Transverse colon (tissue), 4 donors: ENCODE measurements around the gene MEFV. TPM values are rescaled to one million over a fixed set of nuclear protein-coding genes. Genes with fewer than 3 reads are reported as not detected.
"Not testable (repeated sequence)": the region's sequence is repeated elsewhere in the genome, so short reads cannot be mapped to it uniquely, and the experiment has no call there.

Experiments
- DNase-seq: peaks from one replicate; pipeline ENCODE4 v3.0.0-alpha.2; 2019
- H3K27ac ChIP-seq, 4 donors: fragments of 200-600 bp; sonication (generic); 2 replicates each; pipeline ENCODE4 v1.5.1; 2016 to 2018; ENCODE audit warnings: inconsistent platforms in 4 of 4
- H3K27me3 ChIP-seq: fragments of 200-600 bp; sonication (generic); 2 replicates; pipeline ENCODE4 v1.5.1; 2017; ENCODE audit warnings: inconsistent platforms
- H3K36me3 ChIP-seq, 4 donors: fragments of 200-600 bp; sonication (generic); 2 replicates each; pipeline ENCODE4 v1.5.1; 2017 to 2019; ENCODE audit warnings: inconsistent platforms in 4 of 4
- H3K4me1 ChIP-seq, 4 donors: fragments of 200-600 bp; sonication (generic); 2 replicates each; pipeline ENCODE4 v1.5.1; 2017 to 2020; ENCODE audit warnings: inconsistent platforms in 4 of 4
- H3K4me3 ChIP-seq, 4 donors: fragments of 200-600 bp; sonication (generic); 1 replicate in 1 of 4; 2 replicates in 3 of 4; pipeline versions ENCODE4 v1.5.1 to v1.6.1; 2017 to 2019; ENCODE audit warnings: inconsistent platforms in 4 of 4
- H3K9me3 ChIP-seq, 2 donors: fragments of 200-600 bp; sonication (generic); 2 replicates each; pipeline ENCODE4 v1.5.1; 2017 to 2019; ENCODE audit warnings: inconsistent platforms in 2 of 2
- CTCF ChIP-seq, 5 experiments: fragments of 200-600 bp in 3 of 5; fragments of 450-650 bp in 2 of 5; sonication (generic) in 3 of 5; IDR thresholded peaks; 1 replicate in 2 of 5; 2 replicates in 3 of 5; pipeline ENCODE4 v1.5.1; 2016 to 2017; ENCODE audit warnings: antibody characterized with exemption in 5 of 5, inconsistent platforms in 3 of 5, mild to moderate bottlenecking in 2 of 5, moderate library complexity in 1 of 5
- EP300 ChIP-seq: sonication (generic); formaldehyde crosslinking; IDR thresholded peaks from one replicate; pipeline ENCODE4 v1.6.1; 2017; ENCODE audit warnings: antibody characterized with exemption, low read depth
- POLR2A ChIP-seq: fragments of 450-650 bp; IDR thresholded peaks from one replicate; pipeline ENCODE4 v1.6.1; 2016; ENCODE audit warnings: antibody characterized with exemption, mild to moderate bottlenecking, moderate library complexity
- POLR2AphosphoS5 ChIP-seq, 3 donors: sonication (generic); formaldehyde crosslinking; IDR thresholded peaks; one replicate each; pipeline ENCODE4 v1.6.1; 2016; ENCODE audit warnings: antibody characterized with exemption in 3 of 3
- WGBS, 2 donors: methylation state at CpG; one replicate each; pipeline ENCODE4 v1.1.5; 2018; ENCODE audit warnings: low coverage in 1 of 2; 5-methylcytosine and 5-hydroxymethylcytosine counted together
- in situ Hi-C, 4 donors: fragments of 200-750 bp; cut with MboI; loops; one replicate each; pipeline versions ENCODE4 v1.15.0 to v1.15.1; 2017; ENCODE audit warnings: low sequenced_read_pairs in 3 of 4, low pct_ligation_motif_present in 1 of 4, low pct_unique_long_range_greater_than_20kb in 1 of 4
- intact Hi-C: fragments of 100-400 bp; cut with DNase I; formaldehyde crosslinking; loops from one replicate; pipeline ENCODE4 v1.15.1; 2023; ENCODE audit warnings: low total_unique reads
- total RNA-seq, 4 donors: library from RNA; depleted of rRNA; stranded (reverse); fragments of >200 nt; gene quantifications; one replicate each; pipeline ENCODE4 v1.1.0, GENCODE V29; 2016

MEFV gene
- total RNA-seq, 4 donors from 2014 or later, result 0.37 to 1.4 (median 0.54) TPM

- Histone ChIP-seq H3K27me3 (peaks cover 10% of the 10 kb centered on the region), H3K27ac (peak overlapping the region; percentile 98 to 100 (median 100)), H3K4me1 (peaks cover 5 to 28% (median 25%) of the 10 kb centered on the region in 4 donors), H3K4me3 (peak overlapping the region; percentile 79 to 99 (median 92)), H3K9me3 (peaks cover 0 to 5% of the 10 kb centered on the region in 2 donors), H3K36me3 (peaks cover 0 to 19% (median 2%) of the 10 kb centered on the region in 4 donors)
- WGBS, 2 donors, result 18 to 42% methylated on average over 9 to 28 of the region's 29 CpGs
- intact Hi-C loops, result no loop called here
- in situ Hi-C loops, result no loop called here
- no peak for TF ChIP-seq POLR2A
- DNase-seq, result no peak
These were observed 25.8 kb upstream of the MEFV start for GRCh38 chr16:3282103-3282729.

GRCh38 chr16:3281222-3281820 lies 24.9 kb upstream of the MEFV start:
- WGBS, 2 donors, result 85 to 92% methylated on average over 2 to 6 of the region's 6 CpGs
- peaks cover 5 to 28% (median 25%) of the 10 kb centered on the region in 4 donors for H3K4me1 ChIP-seq
- intact Hi-C loops, result no loop called here
- no peaks in the 10 kb centered on the region for H3K9me3 ChIP-seq
- no peak overlapping the region for H3K27ac ChIP-seq
- peaks cover 10% of the 10 kb centered on the region for H3K27me3 ChIP-seq
- in situ Hi-C loops, result no loop called here
- TF ChIP-seq POLR2A (no peak), CTCF (IDR thresholded peaks at IDR 0.05) (no peak), EP300 (no peak), POLR2AphosphoS5 (IDR thresholded peaks at IDR 0.05) (no peak)
- peaks cover 0 to 10% (median 1%) of the 10 kb centered on the region in 4 donors for H3K36me3 ChIP-seq
- no peak overlapping the region for H3K4me3 ChIP-seq
- DNase-seq, result no peak

- H3K9me3 ChIP-seq, result no peaks in the 10 kb centered on the region
- TF ChIP-seq POLR2AphosphoS5 (IDR thresholded peaks at IDR 0.05) (no peak), POLR2A (no peak)
- peaks cover 0 to 1% (median under 1%) of the 10 kb centered on the region in 4 donors for H3K4me1 ChIP-seq
- intact Hi-C loops, result no loop called here
- peaks cover 10% of the 10 kb centered on the region for H3K27me3 ChIP-seq
- no peak overlapping the region for H3K27ac ChIP-seq
- H3K4me3 ChIP-seq, result no peak overlapping the region
- DNase-seq, result no peak
- H3K36me3 ChIP-seq, result no peaks in the 10 kb centered on the region
- in situ Hi-C loops, result no loop called here
- 81 to 84% methylated on average over 3 to 5 of the region's 5 CpGs for WGBS, 2 donors
These were observed 20.2 kb upstream of the MEFV start for GRCh38 chr16:3276679-3277078.

- H3K4me1 ChIP-seq, result no peaks in the 10 kb centered on the region
- H3K9me3 ChIP-seq, result no peaks in the 10 kb centered on the region
- H3K27me3 ChIP-seq, result peaks cover 10% of the 10 kb centered on the region
- intact Hi-C loops, result no loop called here
- no peak overlapping the region for H3K4me3 ChIP-seq
- in situ Hi-C loops, result no loop called here
- H3K36me3 ChIP-seq, result no peaks in the 10 kb centered on the region
- TF ChIP-seq POLR2AphosphoS5 (IDR thresholded peaks at IDR 0.05) (no peak), EP300 (no peak), POLR2A (no peak)
- no peak for DNase-seq
- H3K27ac ChIP-seq, result no peak overlapping the region
These were observed 18.5 kb upstream of the MEFV start for GRCh38 chr16:3274947-3275346.

GRCh38 chr16:3274490-3274889 lies 18.1 kb upstream of the MEFV start:
- TF ChIP-seq EP300, result no peak
- no peak for TF ChIP-seq POLR2A
- no peak for TF ChIP-seq POLR2AphosphoS5 (IDR thresholded peaks at IDR 0.05)
- no peak for TF ChIP-seq CTCF (IDR thresholded peaks at IDR 0.05)
- H3K4me3 ChIP-seq, result no peak overlapping the region

GRCh38 chr16:3271281-3271680 lies 14.8 kb upstream of the MEFV start:
- intact Hi-C loops, in situ Hi-C loops, DNase-seq, H3K27me3 ChIP-seq, H3K9me3 ChIP-seq, H3K36me3 ChIP-seq, H3K4me3 ChIP-seq, H3K27ac ChIP-seq: not testable (repeated sequence)
- 95% methylated on average over 22 of the region's 22 CpGs; no CpG with 5 or more reads in 1 of the 2 donors for WGBS, 2 donors
- H3K4me1 ChIP-seq, result peaks cover 0 to 11% (median 0%) of the 10 kb centered on the region in 4 donors

More at GRCh38 chr16:3274490-3274889, 18.1 kb upstream of the MEFV start:
- WGBS, 2 donors, result 58 to 67% methylated on average over 2 to 4 of the region's 4 CpGs
- H3K4me1 ChIP-seq, result no peaks in the 10 kb centered on the region
- no peak overlapping the region for H3K27ac ChIP-seq
- no peaks in the 10 kb centered on the region for H3K9me3 ChIP-seq
- no peaks in the 10 kb centered on the region for H3K36me3 ChIP-seq
- peaks cover 10% of the 10 kb centered on the region for H3K27me3 ChIP-seq
- intact Hi-C loops, result no loop called here
- DNase-seq, result no peak
- in situ Hi-C loops, result no loop called here

- H3K4me3 ChIP-seq, in situ Hi-C loops, DNase-seq, H3K27ac ChIP-seq, intact Hi-C loops, H3K9me3 ChIP-seq, H3K27me3 ChIP-seq, H3K36me3 ChIP-seq: not testable (repeated sequence)
- 91 to 100% methylated on average over 2 to 4 of the region's 5 CpGs for WGBS, 2 donors
- peaks cover 0 to 14% (median 0%) of the 10 kb centered on the region in 4 donors for H3K4me1 ChIP-seq
These were observed 14.3 kb upstream of the MEFV start for GRCh38 chr16:3270718-3271117.
